ENCODE data around the gene ALDOB. TPM values are rescaled to one million over a fixed set of nuclear protein-coding genes. Genes with fewer than 3 reads are reported as not detected.

Gene ALDOB
- polyA plus RNA-seq, 4 donors: 757 to 16,248 (median 6,488) TPM

GRCh38 chr9:101372327-101373118 is 63.1 kb downstream of the ALDOB start:
- FAIRE-seq: no peak
- Histone ChIP-seq H3K36me3 (ENCODE audit: control insufficient read depth in 3 of 3, insufficient read depth in 2 of 3, low read depth in 1 of 3, low read length in 3 of 3) (no peaks in the 10 kb centered on the region), H3K27me3 (ENCODE audit: control insufficient read depth in 3 of 3, insufficient read depth in 3 of 3, low read length in 3 of 3) (peaks cover 0 to 5% (median 0%) of the 10 kb centered on the region in 3 donors), H3K27ac (ENCODE audit: low read depth in 1 of 3, low read length in 2 of 3) (no peak overlapping the region), H3K4me1 (ENCODE audit: control insufficient read depth in 3 of 3, insufficient read depth in 2 of 3, low read depth in 1 of 3, low read length in 2 of 3) (no peaks in the 10 kb centered on the region), H3K4me3 (ENCODE audit: low read depth in 1 of 3, low read length in 3 of 3) (no peak overlapping the region), H3K9me3 (ENCODE audit: control insufficient read depth in 2 of 2, insufficient read depth in 1 of 2, low read depth in 1 of 2, low read length in 1 of 2) (no peaks in the 10 kb centered on the region)
- WGBS, 3 donors: 81 to 84% (median 81%) methylated on average over 2 of the region's 2 CpGs
- no peak for DNase-seq

DNA sequence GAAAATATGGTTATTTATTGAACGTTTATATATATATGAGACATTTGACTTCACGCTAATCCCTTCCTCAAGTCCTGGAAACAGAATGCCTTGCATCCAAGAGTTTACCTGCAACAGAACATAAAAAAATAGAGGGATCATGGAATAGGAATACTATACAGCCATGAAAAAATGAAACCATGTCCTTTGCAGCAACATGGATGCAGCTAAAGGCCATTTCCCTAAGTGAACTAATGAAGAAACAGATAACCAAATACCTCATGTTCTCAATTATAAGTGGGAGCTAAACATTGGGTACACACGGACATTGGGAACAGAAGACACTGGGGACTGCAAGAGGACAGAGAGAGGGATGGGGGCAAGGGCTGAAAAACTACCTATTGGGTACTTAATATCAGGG is 63.8 kb downstream of the ALDOB start:
- H3K4me1 ChIP-seq (ENCODE audit: control insufficient read depth in 3 of 3, insufficient read depth in 2 of 3, low read depth in 1 of 3, low read length in 2 of 3): peaks cover 0 to 2% (median 0%) of the 10 kb centered on the region in 3 donors
- no peak for DNase-seq
- no peak for FAIRE-seq
- no peak overlapping the region for H3K27ac ChIP-seq (ENCODE audit: low read depth in 1 of 3, low read length in 2 of 3)
- H3K9me3 ChIP-seq (ENCODE audit: control insufficient read depth in 2 of 2, insufficient read depth in 1 of 2, low read depth in 1 of 2, low read length in 1 of 2): no peaks in the 10 kb centered on the region
- H3K36me3 ChIP-seq (ENCODE audit: control insufficient read depth in 3 of 3, insufficient read depth in 2 of 3, low read depth in 1 of 3, low read length in 3 of 3): no peaks in the 10 kb centered on the region
- H3K27me3 ChIP-seq (ENCODE audit: control insufficient read depth in 3 of 3, insufficient read depth in 3 of 3, low read length in 3 of 3): peaks cover 0 to 5% (median 0%) of the 10 kb centered on the region in 3 donors
- 90 to 98% (median 96%) methylated on average over 3 of the region's 3 CpGs for WGBS, 3 donors
- no peak overlapping the region for H3K4me3 ChIP-seq (ENCODE audit: low read depth in 1 of 3, low read length in 3 of 3)

Other genes starting within 250 kb of the ALDOB start
- gene BAAT, start 50.8 kb downstream of the ALDOB start, polyA plus RNA-seq: 1 to 10 TPM in 1 of 4 donors, under 1 TPM in 1, not detected in 2; 0.04 to 2.2 TPM
- 10 to 100 TPM in 3 of 4 donors, 1 to 10 TPM in 1; 7.3 to 25.4 (median 11.6) TPM for gene MRPL50, start 37.2 kb downstream of the ALDOB start, polyA plus RNA-seq
- gene ZNF189, start 36.9 kb downstream of the ALDOB start, polyA plus RNA-seq: 10 to 100 TPM in 3 of 4 donors, 1 to 10 TPM in 1; 7.3 to 77.8 (median 12.9) TPM
- 10 to 100 TPM in 2 of 4 donors, 1 to 10 TPM in 2; 6.8 to 36.5 (median 13.6) TPM for gene RNF20, start 98.1 kb upstream of the ALDOB start, polyA plus RNA-seq
- not detected for gene PPP3R2, start 159.2 kb upstream of the ALDOB start, polyA plus RNA-seq